DOHH2 (cell line): ENCODE data around the gene AGMAT.

ENCODE experiments used
- H3F3A ChIP-seq: fragments of 200-600 bp; sonication (generic), shearing (Covaris generic); 2 replicates; pipeline ENCODE4 v1.6.0; 2016; ENCODE audit warnings: antibody characterized with exemption, mild to moderate bottlenecking; ENCODE audit not compliant: control insufficient read depth, insufficient read depth
- H3K27ac ChIP-seq: fragments of 200-600 bp; sonication (generic); 2 replicates; pipeline ENCODE4 v1.5.1; 2014; ENCODE audit warnings: low read depth, mild to moderate bottlenecking, low read length, moderate library complexity
- H3K27me3 ChIP-seq: fragments of 200-600 bp; sonication (generic); 2 replicates; pipeline ENCODE4 v1.6.1; 2014; ENCODE audit warnings: mild to moderate bottlenecking, low read length, mixed read lengths; ENCODE audit not compliant: control insufficient read depth
- H3K36me3 ChIP-seq: fragments of 200-600 bp; sonication (generic); 2 replicates; pipeline ENCODE4 v1.6.1; 2014; ENCODE audit warnings: mild to moderate bottlenecking, low read length, moderate library complexity, mixed read lengths; ENCODE audit not compliant: control insufficient read depth
- H3K4me1 ChIP-seq: fragments of 200-600 bp; sonication (generic); 2 replicates; pipeline ENCODE4 v1.6.1; 2014; ENCODE audit warnings: mild to moderate bottlenecking, low read length, mixed read lengths; ENCODE audit not compliant: control insufficient read depth
- H3K4me2 ChIP-seq: fragments of 200-600 bp; sonication (generic); 2 replicates; pipeline ENCODE4 v1.6.0; 2014; ENCODE audit warnings: mild to moderate bottlenecking, low read length, moderate library complexity
- H3K4me3 ChIP-seq: fragments of 200-600 bp; sonication (generic); 2 replicates; pipeline ENCODE4 v1.5.1; 2014; ENCODE audit warnings: mild to moderate bottlenecking, low read length, mixed read lengths
- H3K79me2 ChIP-seq: fragments of 200-600 bp; sonication (generic); 2 replicates; pipeline ENCODE4 v1.6.1; 2014; ENCODE audit warnings: mild to moderate bottlenecking, low read length, mixed read lengths; ENCODE audit not compliant: control insufficient read depth
- H3K9me2 ChIP-seq: fragments of 200-600 bp; sonication (generic); replicated peaks from 2 replicates; pipeline ENCODE4 v1.6.1; 2014; ENCODE audit warnings: mild to moderate bottlenecking, low read length, mixed read lengths; ENCODE audit not compliant: control insufficient read depth
- H3K9me3 ChIP-seq: fragments of 200-600 bp; sonication (generic); 2 replicates; pipeline ENCODE4 v1.6.1; 2014; ENCODE audit warnings: antibody characterized with exemption, low read length, mixed read lengths; ENCODE audit not compliant: control insufficient read depth, insufficient read depth
- H4K20me1 ChIP-seq: fragments of 200-600 bp; sonication (generic); 2 replicates; pipeline ENCODE4 v1.6.0; 2014; ENCODE audit warnings: low read depth, mild to moderate bottlenecking, antibody characterized with exemption, low read length, moderate library complexity; ENCODE audit not compliant: control insufficient read depth, insufficient read depth
- CTCF ChIP-seq: fragments of 200-600 bp; sonication (generic); IDR thresholded peaks from one replicate; pipeline ENCODE4 v1.5.1; 2014; ENCODE audit warnings: antibody characterized with exemption, mild to moderate bottlenecking, low read depth, low read length; ENCODE audit not compliant: poor library complexity, severe bottlenecking
- EZH2phosphoT487 ChIP-seq: fragments of 200-600 bp; sonication (generic); IDR thresholded peaks from 2 replicates; pipeline ENCODE4 v1.6.1; 2017; ENCODE audit warnings: borderline replicate concordance, mild to moderate bottlenecking, antibody characterized with exemption, low read length, moderate library complexity, mixed read lengths

Gene AGMAT

GRCh38 chr1:15598436-15598835 is 13.6 kb upstream of the AGMAT start:
- no peaks in the 10 kb centered on the region for H3K9me3 ChIP-seq
- no peak overlapping the region for H3K4me3 ChIP-seq
- no peaks in the 10 kb centered on the region for H3K9me2 ChIP-seq
- TF ChIP-seq CTCF (no peak), EZH2phosphoT487 (no peak)
- H3K4me1 ChIP-seq, result peaks cover 6% of the 10 kb centered on the region
- peaks cover 31% of the 10 kb centered on the region for H3K27me3 ChIP-seq
- H3K36me3 ChIP-seq, result no peaks in the 10 kb centered on the region
- H3K27ac ChIP-seq, result no peak overlapping the region
- no peaks in the 10 kb centered on the region for H3K79me2 ChIP-seq
- H4K20me1 ChIP-seq, result no peaks in the 10 kb centered on the region
- 0 out of 2 replicates have a peak, but pooled peaks cover 6% of the 10 kb centered on the region for H3F3A ChIP-seq
- no peak overlapping the region for H3K4me2 ChIP-seq

- Histone ChIP-seq H3K9me3 (no peaks in the 10 kb centered on the region), H4K20me1 (no peaks in the 10 kb centered on the region), H3K27me3 (peaks cover 31% of the 10 kb centered on the region), H3K4me1 (no peaks in the 10 kb centered on the region), H3F3A (0 out of 2 replicates have a peak, but pooled peaks cover 6% of the 10 kb centered on the region), H3K4me2 (no peak overlapping the region), H3K9me2 (no peaks in the 10 kb centered on the region), H3K79me2 (no peaks in the 10 kb centered on the region), H3K27ac (no peak overlapping the region), H3K36me3 (no peaks in the 10 kb centered on the region), H3K4me3 (no peak overlapping the region)
- TF ChIP-seq CTCF (no peak), EZH2phosphoT487 (no peak)
Observed at GRCh38 chr1:15595809-15596617, 11.2 kb upstream of the AGMAT start.

- Histone ChIP-seq H4K20me1 (no peaks in the 10 kb centered on the region), H3K36me3 (no peaks in the 10 kb centered on the region), H3K27ac (no peak overlapping the region), H3K4me2 (no peak overlapping the region), H3K79me2 (no peaks in the 10 kb centered on the region), H3F3A (0 out of 2 replicates have a peak, but pooled peaks cover 6% of the 10 kb centered on the region), H3K27me3 (peaks cover 14% of the 10 kb centered on the region), H3K9me3 (no peaks in the 10 kb centered on the region; the same call in 1 of the 2 replicates), H3K9me2 (no peaks in the 10 kb centered on the region), H3K4me3 (no peak overlapping the region), H3K4me1 (no peaks in the 10 kb centered on the region)
- TF ChIP-seq EZH2phosphoT487 (no peak), CTCF (no peak)
Observed at GRCh38 chr1:15592285-15592684, 7.4 kb upstream of the AGMAT start.
